ENCODE measurements around the gene PRXL2B.

PRXL2B gene

GRCh38 chr1:2578758-2579118 is 7.8 kb upstream of the PRXL2B start:
- no peak for DNase-seq (ENCODE audit: low read depth)
- H3K4me3 ChIP-seq (ENCODE audit: low read length): no peak overlapping the region
- no peak for TF ChIP-seq CTCF (conservative IDR thresholded peaks at IDR 0.05; ENCODE audit: low read length)

- DNase-seq (ENCODE audit: low read depth): no peak
- no peak for TF ChIP-seq CTCF (conservative IDR thresholded peaks at IDR 0.05; ENCODE audit: low read length)
- no peak overlapping the region for H3K4me3 ChIP-seq (ENCODE audit: low read length)
These were observed 5.9 kb upstream of the PRXL2B start for GRCh38 chr1:2580691-2581090.

- H3K4me3 ChIP-seq (ENCODE audit: low read length): no peak overlapping the region
These were observed 4.2 kb upstream of the PRXL2B start for GRCh38 chr1:2582391-2582790.

DNA sequence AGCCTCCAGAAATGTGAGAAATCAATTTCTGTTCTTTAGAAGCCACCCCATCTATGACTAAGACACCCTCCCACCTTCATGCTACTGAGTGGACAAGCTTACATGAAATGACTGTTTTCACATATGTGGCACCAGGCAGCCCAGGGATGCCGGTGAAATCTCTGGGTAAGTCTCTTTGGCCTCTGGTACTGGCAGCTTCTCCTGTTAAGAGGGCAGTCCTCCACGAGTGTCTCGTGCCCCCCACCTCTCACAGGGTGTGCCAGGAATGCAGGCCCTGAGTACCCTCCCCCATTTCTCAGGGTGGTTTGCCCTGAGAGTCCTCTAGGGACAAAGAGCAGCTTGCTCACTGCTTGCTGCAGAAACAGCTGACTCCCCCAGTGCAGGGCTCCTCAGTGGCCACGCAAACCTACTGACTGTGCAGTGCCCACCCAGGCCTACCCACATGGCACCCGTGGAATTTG is 3.2 kb upstream of the PRXL2B start:
- no peak overlapping the region for H3K4me3 ChIP-seq (ENCODE audit: low read length)
- no peak for TF ChIP-seq CTCF (conservative IDR thresholded peaks at IDR 0.05; ENCODE audit: low read length)
- no peak for DNase-seq (ENCODE audit: low read depth)

More at GRCh38 chr1:2582391-2582790, 4.2 kb upstream of the PRXL2B start:
- TF ChIP-seq CTCF (conservative IDR thresholded peaks at IDR 0.05; ENCODE audit: low read length): no peak
- no peak for DNase-seq (ENCODE audit: low read depth)

GRCh38 chr1:2583871-2584351 is 2.7 kb upstream of the PRXL2B start:
- H3K4me3 ChIP-seq (ENCODE audit: low read length): no peak overlapping the region
- no peak for TF ChIP-seq CTCF (conservative IDR thresholded peaks at IDR 0.05; ENCODE audit: low read length)
- DNase-seq (ENCODE audit: low read depth): no peak

DNA sequence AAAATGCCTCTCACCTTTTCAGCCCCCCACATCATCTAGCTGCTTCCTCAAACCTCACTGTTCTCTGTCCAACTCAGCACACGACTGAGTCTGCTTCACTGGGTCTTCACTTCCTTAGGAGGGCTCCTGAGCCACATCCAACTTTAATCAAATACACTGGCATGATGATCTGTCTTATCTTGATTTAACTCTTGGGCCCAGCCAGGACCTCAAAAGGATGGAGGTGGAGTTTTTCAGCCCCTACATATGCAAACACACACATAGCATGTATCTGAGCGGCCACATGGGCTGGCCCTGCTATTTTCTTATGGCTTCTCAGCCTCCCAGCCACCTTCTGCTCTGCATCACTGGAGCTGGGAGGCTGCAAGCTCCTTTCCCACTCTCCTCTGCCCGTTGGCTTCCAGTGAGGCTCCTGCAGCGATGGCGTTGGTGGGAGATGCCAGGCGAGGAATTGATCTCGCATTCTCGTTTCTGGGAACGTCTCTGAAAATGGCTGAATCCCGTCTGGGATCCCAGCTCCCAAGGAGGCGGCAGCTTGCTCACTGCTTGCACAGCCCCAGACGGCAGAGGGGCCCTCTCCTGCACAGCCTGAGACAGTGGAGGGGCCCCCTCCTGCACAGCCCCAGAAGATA is 1.8 kb upstream of the PRXL2B start:
- TF ChIP-seq CTCF (conservative IDR thresholded peaks at IDR 0.05; ENCODE audit: low read length): no peak
- peak overlapping the region; percentile 83; the same call in 1 of the 2 replicates for H3K4me3 ChIP-seq (ENCODE audit: low read length)
- DNase-seq (ENCODE audit: low read depth): no peak

DNA sequence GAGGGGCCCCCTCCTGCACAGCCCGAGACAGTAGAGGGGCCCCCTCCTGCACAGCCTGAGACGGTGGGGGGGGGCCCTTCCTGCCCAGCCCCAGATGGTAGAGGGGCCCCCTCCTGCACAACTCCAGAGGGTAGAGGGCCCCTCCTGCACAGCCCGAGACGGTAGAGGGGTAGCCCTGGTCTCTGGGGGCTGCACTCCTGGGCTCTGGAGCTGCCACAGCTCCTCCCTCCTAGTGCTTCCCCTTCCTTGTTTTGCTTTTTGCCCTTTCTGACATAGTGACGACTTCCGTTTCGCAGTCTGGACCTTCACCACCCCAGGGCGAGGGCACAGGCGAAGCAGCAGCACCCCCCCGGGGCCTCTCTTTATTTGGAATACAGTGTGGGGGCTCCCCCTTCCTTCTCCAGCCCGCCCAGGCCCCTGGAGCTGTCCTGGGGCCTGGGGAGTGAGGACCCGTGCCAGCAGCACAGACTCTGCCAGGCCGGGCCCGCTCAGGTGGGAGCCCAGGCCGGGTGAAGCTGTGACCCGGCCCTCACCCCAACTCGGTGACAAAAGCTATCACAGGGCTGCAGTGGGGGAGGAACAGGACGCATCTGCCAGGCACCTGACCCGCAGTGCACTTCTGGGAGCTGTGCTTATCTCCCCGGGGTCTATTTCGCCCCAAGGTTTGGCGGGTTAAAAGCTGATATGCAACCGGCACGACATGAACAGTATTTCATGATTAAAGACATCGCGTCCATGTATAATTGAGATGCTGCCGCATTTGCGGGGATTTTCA is 1.1 kb upstream of the PRXL2B start:
- H3K4me3 ChIP-seq (ENCODE audit: low read length): peak overlapping the region; percentile 83
- TF ChIP-seq CTCF (conservative IDR thresholded peaks at IDR 0.05; ENCODE audit: low read length): no peak
- DNase-seq (ENCODE audit: low read depth): peak; percentile 42
